Activated B cell treated with CpG ODN at 0.5 μM for 24 hours (primary cell): ENCODE results near the gene PHF23. TPM values are rescaled to one million over a fixed set of nuclear protein-coding genes. Genes with fewer than 3 reads are reported as not detected.

ENCODE experiments used
- ATAC-seq: fragments of 200-7000 bp; cut with Tn5 transposase; one replicate; pipeline ENCODE4 v1.10.0; 2021; ENCODE audit warnings: low read depth, mild to moderate bottlenecking, moderate library complexity
- CTCF ChIA-PET: fragments of 350-600 bp; sonication (Branson Sonifier 250); formaldehyde crosslinking; loops from one replicate; lab custom pipeline; 2021; ENCODE audit warnings: antibody characterized with exemption; lab: Charles Lee
- POLR2A ChIA-PET: fragments of 350-600 bp; sonication (Branson Sonifier 250); formaldehyde crosslinking; loops from one replicate; lab custom pipeline; 2021; ENCODE audit warnings: antibody characterized with exemption; lab: Charles Lee
- DNase-seq: peaks from one replicate; pipeline ENCODE4 v3.0.0; 2022
- H3K27ac Mint-ChIP-seq: one replicate; pipeline ENCODE4 v1.8.0; 2020; ENCODE audit warnings: mixed read lengths
- H3K27me3 Mint-ChIP-seq: one replicate; pipeline ENCODE4 v1.8.0; 2021; ENCODE audit warnings: mixed read lengths
- H3K36me3 Mint-ChIP-seq: one replicate; pipeline ENCODE4 v1.8.0; 2021; ENCODE audit warnings: low read depth, mixed read lengths
- H3K4me1 Mint-ChIP-seq: one replicate; pipeline ENCODE4 v1.8.0; 2021; ENCODE audit warnings: mixed read lengths
- H3K4me3 Mint-ChIP-seq: one replicate; pipeline ENCODE4 v1.8.0; 2020; ENCODE audit warnings: mild to moderate bottlenecking, mixed read lengths
- H3K9me3 Mint-ChIP-seq: one replicate; pipeline ENCODE4 v1.8.0; 2020; ENCODE audit warnings: mixed read lengths
- intact Hi-C: fragments of 100-400 bp; cut with micrococcal nuclease; formaldehyde crosslinking; loops from one replicate; pipeline ENCODE4 v1.15.1; 2024
- total RNA-seq: library from RNA; stranded (reverse); gene quantifications from 2 replicates; pipeline ENCODE4 v1.2.3, GENCODE V29; 2022
- TF ChIP-seq, protein P1 (sequence below): fragments of 200-600 bp; IDR thresholded peaks from one replicate; pipeline ENCODE4 v1.8.0; 2022; ENCODE audit warnings: antibody characterized with exemption, mild to moderate bottlenecking

PHF23 gene
- 45.5 and 46.6 TPM in 2 replicates for total RNA-seq

DNA sequence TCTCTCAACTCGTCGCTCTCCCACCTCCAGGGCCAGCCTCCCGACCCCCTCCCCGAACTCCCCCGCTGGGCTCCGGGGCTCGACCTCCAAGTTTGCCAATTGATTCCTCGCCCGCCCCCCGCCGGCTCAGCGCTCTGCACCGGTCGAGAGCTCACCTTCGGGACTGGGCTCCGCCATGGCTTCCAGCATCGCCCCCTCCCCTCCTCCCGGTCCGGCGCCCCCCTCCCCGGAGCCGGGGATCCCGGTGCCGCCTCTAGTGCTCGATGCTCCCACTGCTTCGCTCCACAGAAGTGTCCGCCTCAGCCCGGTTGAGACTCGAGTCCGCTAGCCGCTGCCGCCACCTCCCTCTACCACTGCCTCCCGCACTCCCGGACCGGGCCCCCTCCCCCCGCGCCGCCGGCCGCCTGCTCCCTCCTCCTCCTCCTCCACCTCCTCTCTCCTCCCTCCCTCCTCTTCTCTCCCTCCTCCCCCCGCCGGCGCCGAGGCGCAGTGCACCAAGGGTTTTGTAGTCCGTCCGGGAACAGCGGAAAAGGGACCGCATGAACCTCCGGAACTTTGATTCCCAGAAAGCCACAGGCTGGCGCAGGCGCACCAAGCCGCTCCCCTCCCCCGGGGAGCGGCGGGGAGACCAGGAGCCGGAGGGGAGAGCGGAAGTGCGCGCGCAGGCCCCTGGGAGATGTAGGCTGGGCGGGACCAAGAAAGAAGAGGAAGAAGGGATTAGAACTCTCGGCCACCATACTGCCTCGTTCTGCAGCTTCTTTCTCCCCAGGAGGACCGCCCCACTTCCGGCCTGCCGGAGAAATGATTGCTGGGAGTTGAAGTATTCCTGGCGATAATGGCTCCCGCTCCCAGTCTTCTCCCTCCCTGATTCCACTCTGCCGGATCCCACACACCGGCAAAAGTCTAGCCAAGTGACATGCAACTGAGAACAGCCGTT lies at the start of gene PHF23:
Gene PHF23 (minus strand): TSS at position 367 of the 937 bp plus-strand sequence. CDS start 178 bp downstream, at position 189.
- POLR2A ChIA-PET, result interaction anchor here (0.6 to 15.0 kb wide), 18 partner anchors 11 to 340 kb away, joined by 3 to 245 read pairs (median 5); partner anchors contain the start of genes ACADVL, ACAP1, CD68 and CTDNEP1
- TF ChIP-seq, protein P1, sequence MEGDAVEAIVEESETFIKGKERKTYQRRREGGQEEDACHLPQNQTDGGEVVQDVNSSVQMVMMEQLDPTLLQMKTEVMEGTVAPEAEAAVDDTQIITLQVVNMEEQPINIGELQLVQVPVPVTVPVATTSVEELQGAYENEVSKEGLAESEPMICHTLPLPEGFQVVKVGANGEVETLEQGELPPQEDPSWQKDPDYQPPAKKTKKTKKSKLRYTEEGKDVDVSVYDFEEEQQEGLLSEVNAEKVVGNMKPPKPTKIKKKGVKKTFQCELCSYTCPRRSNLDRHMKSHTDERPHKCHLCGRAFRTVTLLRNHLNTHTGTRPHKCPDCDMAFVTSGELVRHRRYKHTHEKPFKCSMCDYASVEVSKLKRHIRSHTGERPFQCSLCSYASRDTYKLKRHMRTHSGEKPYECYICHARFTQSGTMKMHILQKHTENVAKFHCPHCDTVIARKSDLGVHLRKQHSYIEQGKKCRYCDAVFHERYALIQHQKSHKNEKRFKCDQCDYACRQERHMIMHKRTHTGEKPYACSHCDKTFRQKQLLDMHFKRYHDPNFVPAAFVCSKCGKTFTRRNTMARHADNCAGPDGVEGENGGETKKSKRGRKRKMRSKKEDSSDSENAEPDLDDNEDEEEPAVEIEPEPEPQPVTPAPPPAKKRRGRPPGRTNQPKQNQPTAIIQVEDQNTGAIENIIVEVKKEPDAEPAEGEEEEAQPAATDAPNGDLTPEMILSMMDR, result no peak
- DNase-seq (peak; percentile 93), ATAC-seq (peak; percentile 64)
- Mint-ChIP-seq H3K9me3 (no peaks in the 10 kb centered on the region), H3K4me1 (peaks cover 63% of the 10 kb centered on the region), H3K36me3 (peaks cover 70% of the 10 kb centered on the region), H3K4me3 (peak within 1 kb of the TSS; percentile 99), H3K27ac (peak within 1 kb of the TSS; percentile 100), H3K27me3 (no peaks in the 10 kb centered on the region)
- intact Hi-C loops, result loop anchor here (1.0 to 5.0 kb wide), 8 partner anchors 25 to 603 kb away; partner anchors contain the start of genes EIF5A, NEURL4, POLR2A and TP53
- CTCF ChIA-PET, result interaction anchor here (0.8 kb wide), 1 partner anchor 18 kb away, joined by 3 read pairs; no protein-coding TSS in a partner anchor

DNA sequence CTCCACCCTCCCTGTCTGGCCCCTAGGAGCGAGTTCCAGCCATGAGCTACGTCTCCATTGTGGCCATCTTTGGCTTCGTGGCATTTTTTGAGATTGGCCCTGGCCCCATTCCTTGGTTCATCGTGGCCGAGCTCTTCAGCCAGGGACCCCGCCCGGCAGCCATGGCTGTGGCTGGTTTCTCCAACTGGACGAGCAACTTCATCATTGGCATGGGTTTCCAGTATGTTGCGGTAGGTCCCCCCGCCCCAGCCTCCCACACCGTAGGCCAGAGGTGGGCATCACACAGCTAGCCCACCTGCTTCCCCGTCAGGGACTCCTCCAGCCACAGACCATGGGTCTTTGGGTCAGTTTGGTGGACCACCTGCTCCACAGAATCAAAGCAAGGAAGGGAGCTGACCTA lies 46.4 kb upstream of the PHF23 start:
- POLR2A ChIA-PET, result interaction anchor here (0.5 to 1.0 kb wide), 2 partner anchors 20 to 22 kb away, joined by 3 to 12 read pairs; partner anchors contain the start of gene EIF5A
- CTCF ChIA-PET, result interaction anchor here (1.6 kb wide), 1 partner anchor 11 kb away, joined by 5 read pairs; no protein-coding TSS in a partner anchor
- no peak overlapping the region for H3K27ac Mint-ChIP-seq
- H3K9me3 Mint-ChIP-seq, result no peaks in the 10 kb centered on the region
- no peak overlapping the region for H3K4me3 Mint-ChIP-seq
- TF ChIP-seq, protein P1, result no peak
- peaks cover 10% of the 10 kb centered on the region for H3K4me1 Mint-ChIP-seq
- no peaks in the 10 kb centered on the region for H3K36me3 Mint-ChIP-seq
- H3K27me3 Mint-ChIP-seq, result peaks cover 39% of the 10 kb centered on the region
- ATAC-seq, result no peak
- DNase-seq, result no peak
- intact Hi-C loops, result no loop called here

DNA sequence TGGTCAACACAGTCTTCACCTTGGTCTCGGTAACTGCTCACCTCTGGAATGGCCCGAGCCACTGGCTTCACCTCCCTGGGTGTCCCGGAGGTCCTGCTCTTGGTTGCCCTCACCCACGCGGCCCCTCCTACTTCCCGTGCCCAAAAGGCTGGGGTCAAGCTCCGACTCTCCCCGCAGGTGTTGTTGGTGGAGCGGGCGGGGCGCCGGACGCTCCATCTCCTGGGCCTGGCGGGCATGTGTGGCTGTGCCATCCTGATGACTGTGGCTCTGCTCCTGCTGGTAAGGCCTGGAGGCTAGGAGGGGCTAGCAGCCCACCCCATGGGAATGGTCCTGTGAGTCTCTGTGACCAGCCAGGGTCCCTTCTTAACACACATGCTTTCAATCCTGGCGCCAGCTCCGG lies 45.7 kb upstream of the PHF23 start:
- no peak overlapping the region for H3K4me3 Mint-ChIP-seq
- no peaks in the 10 kb centered on the region for H3K36me3 Mint-ChIP-seq
- H3K4me1 Mint-ChIP-seq, result peaks cover 14% of the 10 kb centered on the region
- no peak overlapping the region for H3K27ac Mint-ChIP-seq
- no peak for ATAC-seq
- no peaks in the 10 kb centered on the region for H3K9me3 Mint-ChIP-seq
- TF ChIP-seq, protein P1, result no peak
- ChIA-PET CTCF (interaction anchor here (4.5 kb wide), 1 partner anchor 11 kb away, joined by 38 read pairs; no protein-coding TSS in a partner anchor), POLR2A (no interaction called here)
- peaks cover 35% of the 10 kb centered on the region for H3K27me3 Mint-ChIP-seq
- intact Hi-C loops, result loop anchor here (5.0 kb wide), 1 partner anchor 238 kb away; no protein-coding TSS in a partner anchor
- DNase-seq, result no peak

DNA sequence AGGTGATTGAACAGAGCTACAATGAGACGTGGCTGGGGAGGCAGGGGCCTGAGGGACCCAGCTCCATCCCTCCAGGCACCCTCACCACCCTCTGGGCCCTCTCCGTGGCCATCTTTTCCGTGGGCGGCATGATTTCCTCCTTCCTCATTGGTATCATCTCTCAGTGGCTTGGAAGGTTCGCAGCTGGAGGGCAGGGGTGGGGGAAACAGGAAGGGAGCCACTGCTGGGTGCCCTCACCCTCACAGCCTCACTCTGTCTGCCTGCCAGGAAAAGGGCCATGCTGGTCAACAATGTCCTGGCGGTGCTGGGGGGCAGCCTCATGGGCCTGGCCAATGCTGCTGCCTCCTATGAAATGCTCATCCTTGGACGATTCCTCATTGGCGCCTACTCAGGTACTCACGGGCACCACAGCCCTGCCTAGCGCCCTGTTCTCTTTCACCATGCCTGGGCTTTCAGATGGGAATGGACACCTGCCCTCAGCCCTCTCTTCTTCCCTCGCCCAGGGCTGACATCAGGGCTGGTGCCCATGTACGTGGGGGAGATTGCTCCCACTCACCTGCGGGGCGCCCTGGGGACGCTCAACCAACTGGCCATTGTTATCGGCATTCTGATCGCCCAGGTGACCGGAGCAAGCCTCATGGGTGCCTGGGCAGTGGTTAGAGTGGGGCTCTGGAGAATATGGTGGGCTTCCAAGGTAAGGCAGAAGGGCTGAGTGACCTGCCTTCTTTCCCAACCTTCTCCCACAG lies 44.4 kb upstream of the PHF23 start:
- Mint-ChIP-seq H3K4me1 (peaks cover 14% of the 10 kb centered on the region), H3K27ac (no peak overlapping the region), H3K9me3 (no peaks in the 10 kb centered on the region), H3K4me3 (no peak overlapping the region), H3K27me3 (peaks cover 33% of the 10 kb centered on the region), H3K36me3 (no peaks in the 10 kb centered on the region)
- TF ChIP-seq, protein P1, result no peak
- ATAC-seq (no peak), DNase-seq (no peak)
- ChIA-PET CTCF (interaction anchor here (1.0 to 4.5 kb wide), 3 partner anchors 13 to 277 kb away, joined by 3 to 38 read pairs (median 4); no protein-coding TSS in a partner anchor), POLR2A (interaction anchor here (1.3 kb wide), 1 partner anchor 403 kb away, joined by 4 read pairs; the partner anchor contains the start of gene TP53)
- intact Hi-C loops, result loop anchor here (5.0 kb wide), 1 partner anchor 236 kb away; no protein-coding TSS in a partner anchor
